ENCODE data around the gene ERC1.
"Not testable (repeated sequence)": the region's sequence is repeated elsewhere in the genome, so short reads cannot be mapped to it uniquely, and the experiment has no call there.

The ERC1 gene

GRCh38 chr12:989051-989450 lies 2.0 kb upstream of the ERC1 start:
- DNase-seq: no peak

GRCh38 chr12:989751-990660 lies 1.0 kb upstream of the ERC1 start:
- DNase-seq: peak; percentile 72

GRCh38 chr12:991350-992333 lies 619 bp downstream of the ERC1 start:
- DNase-seq: no peak

- no peak for DNase-seq
These were observed 1.6 kb downstream of the ERC1 start for GRCh38 chr12:992647-993046.

GRCh38 chr12:996881-997280 lies 5.9 kb downstream of the ERC1 start:
- DNase-seq: no peak

GRCh38 chr12:997505-997904 lies 6.5 kb downstream of the ERC1 start:
- DNase-seq: no peak

GRCh38 chr12:998020-998874 lies 7.2 kb downstream of the ERC1 start:
- DNase-seq: no peak

GRCh38 chr12:999736-1000135 lies 8.7 kb downstream of the ERC1 start:
- not testable (repeated sequence) for DNase-seq

- DNase-seq: no peak
These were observed 10.5 kb downstream of the ERC1 start for GRCh38 chr12:1001507-1001906.

GRCh38 chr12:1003600-1004271 lies 12.7 kb downstream of the ERC1 start:
- DNase-seq: no peak

GRCh38 chr12:1006255-1006654 lies 15.2 kb downstream of the ERC1 start:
- DNase-seq: no peak

GRCh38 chr12:1007276-1007675 lies 16.3 kb downstream of the ERC1 start:
- no peak for DNase-seq

GRCh38 chr12:1007994-1008393 lies 17.0 kb downstream of the ERC1 start:
- DNase-seq: no peak

GRCh38 chr12:1011091-1011490 lies 20.1 kb downstream of the ERC1 start:
- no peak for DNase-seq

GRCh38 chr12:1013618-1014489 lies 22.8 kb downstream of the ERC1 start:
- DNase-seq: no peak

GRCh38 chr12:1019283-1019682 lies 28.3 kb downstream of the ERC1 start:
- no peak for DNase-seq

- DNase-seq: no peak
These were observed 29.4 kb downstream of the ERC1 start for GRCh38 chr12:1020389-1020788.

GRCh38 chr12:1022032-1022970 lies 31.3 kb downstream of the ERC1 start:
- DNase-seq: no peak

GRCh38 chr12:1030779-1031178 lies 39.8 kb downstream of the ERC1 start:
- no peak for DNase-seq

- DNase-seq: no peak
These were observed 43.2 kb downstream of the ERC1 start for GRCh38 chr12:1034243-1034642.
